A673 (cell line): Measurements from ENCODE around the gene CACNG4. TPM values are rescaled to one million over a fixed set of nuclear protein-coding genes. Genes with fewer than 3 reads are reported as not detected.

Experiments
- BruUV-seq: library from RNA; stranded (reverse); fragments of 400-500 nt; replicated peaks from 2 replicates; lab custom pipeline; 2021; lab: Mats Ljungman, UMichigan
- CTCF ChIA-PET: fragments of 300-600 bp; sonication (Branson Sonifier 250); formaldehyde crosslinking; loops from one replicate; lab custom pipeline; 2022; ENCODE audit warnings: antibody characterized with exemption; lab: Charles Lee
- POLR2A ChIA-PET: fragments of 300-600 bp; sonication (Branson Sonifier 250); formaldehyde crosslinking; loops from one replicate; lab custom pipeline; 2022; ENCODE audit warnings: antibody characterized with exemption; ENCODE audit not compliant: low non-redundant PET; lab: Charles Lee
- DNase-seq: peaks from one replicate; pipeline ENCODE4 v3.0.0-alpha.2; 2015; ENCODE audit warnings: low spot score
- H3K27ac ChIP-seq: fragments of 200-600 bp; sonication (generic); 2 replicates; pipeline ENCODE4 v1.5.1; 2016; ENCODE audit warnings: mixed run types, low read depth, mild to moderate bottlenecking, mixed read lengths, antibody characterized with exemption, low read length; ENCODE audit not compliant: poor library complexity, severe bottlenecking
- H3K27me3 ChIP-seq: fragments of 200-600 bp; sonication (generic); replicated peaks from 2 replicates; pipeline ENCODE4 v1.6.1; 2017; ENCODE audit warnings: mixed run types, low read depth, mild to moderate bottlenecking, mixed read lengths, antibody characterized with exemption, low read length; ENCODE audit not compliant: insufficient read depth, poor library complexity
- H3K36me3 ChIP-seq: fragments of 200-600 bp; sonication (generic); 2 replicates; pipeline ENCODE4 v1.6.1; 2016; ENCODE audit warnings: mixed run types, mild to moderate bottlenecking, mixed read lengths, antibody characterized with exemption, low read length; ENCODE audit not compliant: insufficient read depth, poor library complexity, severe bottlenecking
- H3K4me1 ChIP-seq: fragments of 200-600 bp; sonication (generic); 2 replicates; pipeline ENCODE4 v1.6.1; 2017; ENCODE audit warnings: mixed run types, mild to moderate bottlenecking, mixed read lengths, antibody characterized with exemption, low read length; ENCODE audit not compliant: insufficient read depth, poor library complexity, severe bottlenecking
- H3K4me3 ChIP-seq: fragments of 200-600 bp; sonication (generic); 2 replicates; pipeline ENCODE4 v1.5.1; 2016; ENCODE audit warnings: low read depth, mixed run types, mild to moderate bottlenecking, mixed read lengths, low read length; ENCODE audit not compliant: poor library complexity, severe bottlenecking
- H3K9me3 ChIP-seq: fragments of 200-600 bp; sonication (generic); 2 replicates; pipeline ENCODE4 v1.6.1; 2016; ENCODE audit warnings: mixed run types, low read depth, mild to moderate bottlenecking, mixed read lengths, antibody characterized with exemption, low read length; ENCODE audit not compliant: poor library complexity, severe bottlenecking
- EZH2 ChIP-seq: fragments of 200-600 bp; sonication (generic); IDR thresholded peaks from 2 replicates; pipeline ENCODE4 v1.6.1; 2017; ENCODE audit warnings: borderline replicate concordance, low read depth, mild to moderate bottlenecking, mixed read lengths, antibody characterized with exemption, low read length; ENCODE audit not compliant: poor library complexity, severe bottlenecking
- intact Hi-C: fragments of 100-400 bp; cut with micrococcal nuclease; formaldehyde crosslinking; loops from one replicate; pipeline ENCODE4 v1.10.0; 2022; ENCODE audit not compliant: unreplicated experiment
- total RNA-seq: library from RNA; stranded (reverse); gene quantifications from 2 replicates; pipeline ENCODE4 v1.2.3, GENCODE V29; 2021
- TF ChIP-seq, protein P1 (sequence below): fragments of 300-800, 200-600 bp; sonication (generic); conservative IDR thresholded peaks from 2 replicates; pipeline ENCODE4 v1.5.1; 2017; ENCODE audit warnings: low read depth, mild to moderate bottlenecking, antibody characterized with exemption, low read length, moderate library complexity, mixed read lengths

CACNG4 gene
- total RNA-seq, 1 experiment from 2014 or later, result 9.7 TPM

DNA sequence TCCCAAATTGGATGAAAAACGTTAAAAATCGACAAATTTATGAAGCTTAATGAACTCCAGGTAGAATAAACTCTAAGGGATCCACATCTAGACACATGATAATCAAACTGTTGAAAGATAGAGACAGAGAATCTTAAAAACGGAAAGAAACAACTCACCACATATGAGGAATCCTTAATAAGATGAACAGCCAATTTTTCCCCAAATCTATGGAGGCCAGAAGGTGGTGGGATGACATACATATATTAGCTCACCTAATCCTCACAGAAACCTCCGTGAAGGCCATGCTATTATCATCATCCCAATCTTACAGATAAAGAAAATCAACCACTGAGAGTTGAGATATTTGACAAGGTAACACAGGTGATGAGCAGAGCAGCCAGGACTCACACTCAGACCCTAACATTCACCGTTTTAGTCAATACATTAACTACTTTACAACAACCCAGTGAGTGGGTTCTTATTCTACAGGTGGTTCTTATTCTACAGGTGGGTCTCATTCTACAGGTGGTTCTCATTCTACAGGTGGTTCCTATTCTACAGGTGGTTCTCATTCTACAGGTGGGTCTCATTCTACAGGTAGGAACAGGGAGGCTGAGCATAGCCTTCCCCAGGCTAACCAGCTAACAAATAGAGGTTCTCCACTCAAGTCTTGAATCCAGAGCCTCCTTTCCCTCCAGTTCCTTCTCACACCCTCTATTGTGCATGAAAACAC lies 84.7 kb downstream of the CACNG4 start:
- no peak overlapping the region for H3K4me3 ChIP-seq
- no peaks in the 10 kb centered on the region for H3K36me3 ChIP-seq
- no peak for DNase-seq
- ChIA-PET POLR2A (no interaction called here), CTCF (no interaction called here)
- no peak for TF ChIP-seq EZH2
- H3K4me1 ChIP-seq, result no peaks in the 10 kb centered on the region
- intact Hi-C loops, result no loop called here
- no TSS peak for BruUV-seq
- no peak overlapping the region for H3K27ac ChIP-seq
- peaks cover 21% of the 10 kb centered on the region for H3K9me3 ChIP-seq
- no peaks in the 10 kb centered on the region for H3K27me3 ChIP-seq

DNA sequence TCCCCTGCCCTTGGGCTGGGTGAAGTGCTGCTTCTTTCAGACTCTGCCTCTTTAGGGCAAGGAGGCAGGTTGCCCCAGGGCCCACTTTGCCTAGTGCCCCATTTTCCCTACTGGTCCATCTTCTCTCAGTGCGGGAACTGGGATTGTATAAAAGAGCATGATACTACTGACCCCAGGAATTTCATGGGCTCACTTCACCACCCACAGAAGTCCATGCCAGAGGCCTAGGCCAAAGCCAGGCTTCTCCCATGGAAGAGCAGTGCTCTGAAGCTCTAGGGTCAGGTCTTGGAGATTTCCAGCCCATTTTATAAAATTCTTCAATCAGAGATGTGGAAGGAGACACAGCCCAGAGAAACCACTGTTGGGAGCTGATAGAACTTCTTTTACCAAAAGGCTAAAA lies 85.6 kb downstream of the CACNG4 start:
- TF ChIP-seq EZH2, result no peak
- TF ChIP-seq, protein P1, sequence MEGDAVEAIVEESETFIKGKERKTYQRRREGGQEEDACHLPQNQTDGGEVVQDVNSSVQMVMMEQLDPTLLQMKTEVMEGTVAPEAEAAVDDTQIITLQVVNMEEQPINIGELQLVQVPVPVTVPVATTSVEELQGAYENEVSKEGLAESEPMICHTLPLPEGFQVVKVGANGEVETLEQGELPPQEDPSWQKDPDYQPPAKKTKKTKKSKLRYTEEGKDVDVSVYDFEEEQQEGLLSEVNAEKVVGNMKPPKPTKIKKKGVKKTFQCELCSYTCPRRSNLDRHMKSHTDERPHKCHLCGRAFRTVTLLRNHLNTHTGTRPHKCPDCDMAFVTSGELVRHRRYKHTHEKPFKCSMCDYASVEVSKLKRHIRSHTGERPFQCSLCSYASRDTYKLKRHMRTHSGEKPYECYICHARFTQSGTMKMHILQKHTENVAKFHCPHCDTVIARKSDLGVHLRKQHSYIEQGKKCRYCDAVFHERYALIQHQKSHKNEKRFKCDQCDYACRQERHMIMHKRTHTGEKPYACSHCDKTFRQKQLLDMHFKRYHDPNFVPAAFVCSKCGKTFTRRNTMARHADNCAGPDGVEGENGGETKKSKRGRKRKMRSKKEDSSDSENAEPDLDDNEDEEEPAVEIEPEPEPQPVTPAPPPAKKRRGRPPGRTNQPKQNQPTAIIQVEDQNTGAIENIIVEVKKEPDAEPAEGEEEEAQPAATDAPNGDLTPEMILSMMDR, result no peak
- POLR2A ChIA-PET, result no interaction called here
- intact Hi-C loops, result no loop called here
- no peak overlapping the region for H3K4me3 ChIP-seq
- DNase-seq, result no peak
- H3K27me3 ChIP-seq, result no peaks in the 10 kb centered on the region
- H3K27ac ChIP-seq, result no peak overlapping the region
- H3K4me1 ChIP-seq, result no peaks in the 10 kb centered on the region
- H3K9me3 ChIP-seq, result peaks cover 21% of the 10 kb centered on the region
- BruUV-seq, result no TSS peak
- no peaks in the 10 kb centered on the region for H3K36me3 ChIP-seq
- CTCF ChIA-PET, result no interaction called here

DNA sequence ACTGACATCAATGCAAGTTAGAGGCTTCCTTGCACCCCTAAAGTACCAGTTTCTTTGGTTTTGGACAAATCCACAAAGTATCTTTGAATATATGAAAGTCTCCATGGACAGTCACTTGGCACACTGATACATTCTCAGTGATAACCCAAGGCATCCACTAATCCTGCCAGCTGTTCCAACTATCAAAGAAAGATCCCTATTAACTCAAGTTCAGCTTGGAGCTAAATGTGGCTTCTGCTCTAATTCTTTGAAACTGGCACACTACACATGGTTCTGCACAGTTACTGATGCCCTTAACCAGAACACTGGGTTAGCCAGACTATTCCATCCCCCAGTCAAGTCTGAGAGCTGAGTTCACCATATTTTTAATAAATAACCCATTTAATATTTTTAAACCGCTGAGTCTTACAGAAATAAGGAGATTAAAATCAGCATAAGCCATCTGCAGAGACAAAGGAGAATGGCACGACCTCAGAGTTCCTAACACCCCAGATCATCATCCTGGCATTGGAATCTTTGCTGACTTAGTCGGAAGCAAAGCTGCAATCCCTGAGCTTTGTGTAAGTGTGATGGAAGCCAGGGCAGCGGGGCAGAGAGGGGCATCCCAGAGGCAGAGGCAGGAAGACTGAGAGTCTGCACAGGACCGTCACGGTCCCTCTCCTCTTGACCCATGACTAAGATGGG lies 86.1 kb downstream of the CACNG4 start:
- intact Hi-C loops, result no loop called here
- DNase-seq, result no peak
- BruUV-seq, result no TSS peak
- Histone ChIP-seq H3K36me3 (no peaks in the 10 kb centered on the region), H3K4me1 (no peaks in the 10 kb centered on the region), H3K4me3 (no peak overlapping the region), H3K27me3 (no peaks in the 10 kb centered on the region), H3K9me3 (peaks cover 21% of the 10 kb centered on the region), H3K27ac (no peak overlapping the region)
- ChIA-PET CTCF (no interaction called here), POLR2A (no interaction called here)
- TF ChIP-seq EZH2, result no peak
- TF ChIP-seq, protein P1, result no peak

DNA sequence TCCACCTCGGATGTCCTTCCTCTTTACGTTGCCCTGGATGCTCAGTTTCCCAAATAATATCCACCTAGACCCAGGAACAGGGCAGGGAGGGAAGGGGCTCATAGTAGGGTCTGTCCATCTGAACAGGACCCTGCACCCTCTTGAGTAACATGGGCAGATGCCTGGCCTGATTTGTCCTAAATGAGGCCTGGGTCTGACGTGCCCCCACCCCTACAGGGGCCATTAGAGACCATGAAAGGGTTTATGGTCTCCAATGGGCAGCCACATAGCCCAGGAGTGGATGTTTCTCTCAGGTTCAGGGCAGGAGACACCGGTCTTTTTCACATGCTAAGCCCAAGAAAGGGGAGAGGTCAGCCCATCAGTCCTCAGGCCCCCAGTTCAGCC lies 86.6 kb downstream of the CACNG4 start:
- POLR2A ChIA-PET, result no interaction called here
- no peak for DNase-seq
- TF ChIP-seq, protein P1, result no peak
- no peak for TF ChIP-seq EZH2
- Histone ChIP-seq H3K27me3 (no peaks in the 10 kb centered on the region), H3K9me3 (peaks cover 21% of the 10 kb centered on the region), H3K4me1 (no peaks in the 10 kb centered on the region), H3K36me3 (no peaks in the 10 kb centered on the region), H3K27ac (no peak overlapping the region), H3K4me3 (no peak overlapping the region)
- CTCF ChIA-PET, result no interaction called here
- BruUV-seq, result no TSS peak
- intact Hi-C loops, result no loop called here
